GM13976 (cell line): ENCODE data around the gene SNTB2.

ENCODE experiments used
- DNase-seq: peaks from one replicate; pipeline ENCODE4 v3.0.0; 2012; ENCODE audit warnings: low spot score
- in situ Hi-C: fragments of 300-500 bp; cut with MboI; formaldehyde crosslinking; loops from one replicate; pipeline ENCODE4 v1.12.0; 2022; ENCODE audit warnings: low sequenced_read_pairs, mixed read lengths, inconsistent platforms; ENCODE audit not compliant: unreplicated experiment
- TF ChIP-seq, protein P1 (sequence below): IDR thresholded peaks from 2 replicates; pipeline ENCODE4 v1.5.1; 2012; ENCODE audit warnings: borderline replicate concordance, mild to moderate bottlenecking; ENCODE audit not compliant: insufficient read depth; ENCODE audit errors: extremely low read depth, missing control alignments, control extremely low read depth

SNTB2 gene

DNA sequence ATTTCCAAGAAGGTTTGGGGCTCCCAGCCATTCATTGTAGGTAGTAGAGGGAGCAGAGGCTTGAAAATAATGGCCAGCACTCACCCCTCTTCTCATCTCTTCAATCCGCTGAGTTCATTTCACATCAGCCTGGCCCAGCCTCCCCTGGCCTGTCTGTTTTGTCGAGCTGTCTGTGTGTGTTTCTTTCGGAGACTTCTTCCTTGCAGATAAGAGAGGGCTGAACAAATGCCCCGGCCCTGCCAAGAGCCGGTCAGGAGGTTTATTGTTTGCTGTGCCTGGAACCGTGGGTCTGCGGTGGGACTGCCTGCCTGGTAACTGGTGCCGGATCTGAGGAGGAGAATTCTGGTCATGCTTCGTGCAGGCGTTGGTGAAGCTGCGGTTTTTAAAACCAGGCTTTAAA, 127.6 kb downstream of the SNTB2 start:
- TF ChIP-seq, protein P1, sequence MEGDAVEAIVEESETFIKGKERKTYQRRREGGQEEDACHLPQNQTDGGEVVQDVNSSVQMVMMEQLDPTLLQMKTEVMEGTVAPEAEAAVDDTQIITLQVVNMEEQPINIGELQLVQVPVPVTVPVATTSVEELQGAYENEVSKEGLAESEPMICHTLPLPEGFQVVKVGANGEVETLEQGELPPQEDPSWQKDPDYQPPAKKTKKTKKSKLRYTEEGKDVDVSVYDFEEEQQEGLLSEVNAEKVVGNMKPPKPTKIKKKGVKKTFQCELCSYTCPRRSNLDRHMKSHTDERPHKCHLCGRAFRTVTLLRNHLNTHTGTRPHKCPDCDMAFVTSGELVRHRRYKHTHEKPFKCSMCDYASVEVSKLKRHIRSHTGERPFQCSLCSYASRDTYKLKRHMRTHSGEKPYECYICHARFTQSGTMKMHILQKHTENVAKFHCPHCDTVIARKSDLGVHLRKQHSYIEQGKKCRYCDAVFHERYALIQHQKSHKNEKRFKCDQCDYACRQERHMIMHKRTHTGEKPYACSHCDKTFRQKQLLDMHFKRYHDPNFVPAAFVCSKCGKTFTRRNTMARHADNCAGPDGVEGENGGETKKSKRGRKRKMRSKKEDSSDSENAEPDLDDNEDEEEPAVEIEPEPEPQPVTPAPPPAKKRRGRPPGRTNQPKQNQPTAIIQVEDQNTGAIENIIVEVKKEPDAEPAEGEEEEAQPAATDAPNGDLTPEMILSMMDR: no peak
- in situ Hi-C loops: no loop called here
- DNase-seq: no peak

- TF ChIP-seq, protein P1: no peak
- DNase-seq: no peak
- in situ Hi-C loops: no loop called here
These were observed 128.7 kb downstream of the SNTB2 start for GRCh38 chr16:69315486-69316311.

DNA sequence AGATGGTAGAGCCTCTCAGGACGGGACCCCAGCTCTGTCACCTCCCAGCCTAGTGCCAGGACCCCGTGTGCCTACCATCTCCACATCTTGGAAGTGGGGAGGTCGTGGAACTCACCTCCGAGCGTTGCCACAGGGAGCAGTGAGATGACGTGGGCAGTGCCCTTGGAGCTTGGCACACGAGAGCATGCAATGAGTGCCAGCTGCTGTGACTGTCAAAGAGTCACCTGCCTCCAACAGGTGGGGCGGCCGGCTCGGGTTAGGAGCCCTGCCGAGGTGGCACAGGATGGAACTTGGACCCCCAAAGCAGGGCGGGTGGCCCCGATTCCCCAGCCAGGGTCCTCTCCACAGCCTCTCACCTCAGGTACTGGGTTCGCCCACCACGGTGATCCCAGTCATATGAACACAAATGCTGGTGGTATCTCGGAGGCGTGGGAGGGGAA, 129.7 kb downstream of the SNTB2 start:
- in situ Hi-C loops: no loop called here
- TF ChIP-seq, protein P1: no peak
- DNase-seq: no peak

- no peak for DNase-seq
- in situ Hi-C loops: no loop called here
- TF ChIP-seq, protein P1: no peak
These were observed 131.4 kb downstream of the SNTB2 start for GRCh38 chr16:69318177-69318910.

DNA sequence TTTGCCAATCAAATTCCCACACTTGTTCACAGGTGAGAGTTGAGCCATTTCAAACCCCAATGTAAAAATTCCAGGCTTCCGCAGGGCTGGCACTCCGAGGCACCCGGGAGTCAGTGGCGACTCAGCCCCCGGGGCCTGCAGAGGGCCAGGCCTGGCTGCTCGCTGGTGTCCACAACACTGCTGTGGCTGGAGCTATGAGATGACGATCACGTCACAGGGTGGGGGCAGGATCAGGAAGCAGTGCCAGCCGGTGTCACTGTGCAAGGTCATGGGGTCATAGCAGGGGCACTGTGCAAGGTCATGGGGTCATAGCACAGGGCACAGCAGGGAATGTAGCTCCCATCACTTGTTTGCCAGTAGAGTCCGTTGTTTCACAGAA, 131.9 kb downstream of the SNTB2 start:
- in situ Hi-C loops: no loop called here
- TF ChIP-seq, protein P1: no peak
- no peak for DNase-seq

DNA sequence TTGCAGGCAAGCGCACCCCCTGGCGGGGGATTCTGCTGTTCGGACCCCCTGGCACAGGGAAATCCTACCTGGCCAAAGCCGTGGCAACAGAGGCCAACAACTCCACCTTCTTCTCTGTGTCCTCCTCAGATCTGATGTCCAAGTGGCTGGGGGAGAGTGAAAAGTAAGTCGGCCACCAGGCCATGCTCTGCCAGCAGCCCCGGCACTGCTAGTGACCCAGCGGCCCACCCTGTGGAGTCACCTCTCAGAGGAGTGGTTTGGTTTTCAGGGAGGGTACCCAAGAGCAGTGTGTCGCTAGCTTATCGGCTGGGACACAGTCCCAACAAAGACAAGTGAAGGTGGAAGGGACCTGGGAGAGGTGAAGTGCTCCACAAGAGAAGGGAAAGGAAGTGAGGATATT, 132.4 kb downstream of the SNTB2 start:
- in situ Hi-C loops: no loop called here
- TF ChIP-seq, protein P1: no peak
- DNase-seq: no peak
